PC-3 (cell line): ENCODE measurements around the gene NSG2. TPM values are rescaled to one million over a fixed set of nuclear protein-coding genes. Genes with fewer than 3 reads are reported as not detected.

ENCODE experiments used
- ATAC-seq: fragments of 200-7000 bp; cut with Tn5 transposase; 2 replicates; pipeline ENCODE4 v1.9.1; 2020; ENCODE audit warnings: mild to moderate bottlenecking, moderate library complexity
- BruUV-seq: library from RNA; stranded (reverse); fragments of 400-500 nt; replicated peaks from 2 replicates; lab custom pipeline; 2021; lab: Mats Ljungman, UMichigan
- CTCF ChIA-PET: fragments of 300-600 bp; sonication (Branson Sonifier 250); formaldehyde crosslinking; loops from one replicate; lab custom pipeline; 2022; ENCODE audit warnings: antibody characterized with exemption; lab: Charles Lee
- POLR2A ChIA-PET: fragments of 300-600 bp; sonication (Branson Sonifier 250); formaldehyde crosslinking; loops from one replicate; lab custom pipeline; 2022; ENCODE audit warnings: antibody characterized with exemption; ENCODE audit not compliant: unreplicated experiment; lab: Charles Lee
- DNase-seq: peaks from one replicate; pipeline ENCODE4 v3.0.0-alpha.2; 2015
- H2AFZ ChIP-seq: fragments of 300-600 bp; sonication (generic); 2 replicates; pipeline ENCODE4 v1.6.0; 2016; ENCODE audit warnings: antibody characterized with exemption, low read length
- H3F3A ChIP-seq: fragments of 300-600 bp; sonication (generic); one replicate; pipeline ENCODE4 v1.6.0; 2017; ENCODE audit warnings: antibody characterized with exemption, low read length, control low read depth, mild to moderate bottlenecking; ENCODE audit not compliant: unreplicated experiment
- H3K27ac ChIP-seq: fragments of 300-600 bp; sonication (generic); 2 replicates; pipeline ENCODE4 v1.5.1; 2016; ENCODE audit warnings: mild to moderate bottlenecking, low read length
- H3K27me3 ChIP-seq: fragments of 300-600 bp; sonication (generic); 2 replicates; pipeline ENCODE4 v1.6.1; 2016; ENCODE audit warnings: low read length, mixed read lengths
- H3K36me3 ChIP-seq: fragments of 300-600 bp; sonication (generic); 2 replicates; pipeline ENCODE4 v1.6.1; 2016; ENCODE audit warnings: low read depth, mixed run types, low read length, mixed read lengths
- H3K4me1 ChIP-seq: fragments of 300-600 bp; sonication (generic); 2 replicates; pipeline ENCODE4 v1.5.1; 2016; ENCODE audit warnings: low read length; ENCODE audit not compliant: insufficient read depth
- H3K4me2 ChIP-seq: fragments of 300-600 bp; sonication (generic); 2 replicates; pipeline ENCODE4 v1.6.0; 2016; ENCODE audit warnings: low read length
- H3K4me3 ChIP-seq: fragments of 300-600 bp; sonication (generic); 2 replicates; pipeline ENCODE4 v1.5.1; 2016; ENCODE audit warnings: mild to moderate bottlenecking, low read length, mixed read lengths
- H3K79me2 ChIP-seq: fragments of 300-600 bp; sonication (generic); 2 replicates; pipeline ENCODE4 v1.6.1; 2017; ENCODE audit warnings: low read length, mixed read lengths
- H3K9ac ChIP-seq: fragments of 300-600 bp; sonication (generic); 2 replicates; pipeline ENCODE4 v1.6.0; 2016; ENCODE audit warnings: mild to moderate bottlenecking, low read length
- H3K9me2 ChIP-seq: fragments of 300-600 bp; sonication (generic); replicated peaks from 2 replicates; pipeline ENCODE4 v1.6.1; 2016; ENCODE audit warnings: mixed run types, low read length, mixed read lengths
- H3K9me3 ChIP-seq: fragments of 300-600 bp; sonication (generic); 2 replicates; pipeline ENCODE4 v1.6.1; 2016; ENCODE audit warnings: low read length, mixed read lengths
- H4K20me1 ChIP-seq: fragments of 300-600 bp; sonication (generic); 2 replicates; pipeline ENCODE4 v1.6.1; 2016; ENCODE audit warnings: low read length, mixed read lengths
- EZH2 ChIP-seq: fragments of 300-600 bp; sonication (generic); IDR thresholded peaks from one replicate; pipeline ENCODE4 v1.6.1; 2017; ENCODE audit warnings: antibody characterized with exemption, mild to moderate bottlenecking, low read length; ENCODE audit not compliant: unreplicated experiment
- EZH2phosphoT487 ChIP-seq: fragments of 300-600 bp; sonication (generic); IDR thresholded peaks from 2 replicates; pipeline ENCODE4 v1.6.1; 2018; ENCODE audit warnings: mild to moderate bottlenecking, antibody characterized with exemption, low read length, borderline replicate concordance
- intact Hi-C: fragments of 100-400 bp; cut with micrococcal nuclease; formaldehyde crosslinking; loops from 2 replicates; pipeline ENCODE4 v1.9.0; 2023
- total RNA-seq: library from RNA; depleted of rRNA; stranded (reverse); fragments of >200 nt; gene quantifications from 2 replicates; pipeline ENCODE4 v1.2.3, GENCODE V29; 2014
- TF ChIP-seq, protein P1 (sequence below): fragments of 300-600 bp; sonication (generic); conservative IDR thresholded peaks from 2 replicates; pipeline ENCODE4 v1.5.1; 2017; ENCODE audit warnings: antibody characterized with exemption, low read depth, mild to moderate bottlenecking, low read length

NSG2 gene
- total RNA-seq, 1 experiment from 2014 or later = 0.07 TPM

DNA sequence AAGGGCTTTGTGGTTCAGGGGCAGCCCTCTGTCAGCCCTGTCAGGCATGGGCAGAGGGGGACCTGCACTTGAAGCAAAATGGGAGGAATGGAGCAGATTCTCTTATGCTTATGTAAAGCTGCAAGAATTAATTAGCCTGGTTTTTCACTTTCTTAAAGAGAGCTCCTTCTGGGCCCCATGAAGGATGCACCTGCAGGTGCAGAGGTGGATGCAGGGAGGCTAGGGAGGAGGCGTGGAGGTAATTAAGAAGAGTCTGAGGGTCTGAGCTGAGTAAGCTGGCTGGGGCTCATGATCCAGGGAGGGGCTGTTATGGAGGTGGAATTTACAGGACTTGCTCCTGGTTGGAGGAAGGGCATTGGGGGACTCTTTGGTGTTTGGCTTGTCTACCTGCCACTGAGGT, 22.0 kb downstream of the NSG2 start:
- Histone ChIP-seq H3K4me1 (no peaks in the 10 kb centered on the region), H3F3A (no peaks in the 10 kb centered on the region), H3K4me3 (no peak overlapping the region), H3K27ac (no peak overlapping the region), H4K20me1 (no peaks in the 10 kb centered on the region), H3K4me2 (no peak overlapping the region), H3K27me3 (peaks cover 80% of the 10 kb centered on the region), H3K9me2 (no peaks in the 10 kb centered on the region), H3K9me3 (no peaks in the 10 kb centered on the region), H2AFZ (no peak overlapping the region), H3K79me2 (no peaks in the 10 kb centered on the region), H3K9ac (no peak overlapping the region), H3K36me3 (no peaks in the 10 kb centered on the region)
- TF ChIP-seq EZH2 = no peak
- TF ChIP-seq, protein P1, sequence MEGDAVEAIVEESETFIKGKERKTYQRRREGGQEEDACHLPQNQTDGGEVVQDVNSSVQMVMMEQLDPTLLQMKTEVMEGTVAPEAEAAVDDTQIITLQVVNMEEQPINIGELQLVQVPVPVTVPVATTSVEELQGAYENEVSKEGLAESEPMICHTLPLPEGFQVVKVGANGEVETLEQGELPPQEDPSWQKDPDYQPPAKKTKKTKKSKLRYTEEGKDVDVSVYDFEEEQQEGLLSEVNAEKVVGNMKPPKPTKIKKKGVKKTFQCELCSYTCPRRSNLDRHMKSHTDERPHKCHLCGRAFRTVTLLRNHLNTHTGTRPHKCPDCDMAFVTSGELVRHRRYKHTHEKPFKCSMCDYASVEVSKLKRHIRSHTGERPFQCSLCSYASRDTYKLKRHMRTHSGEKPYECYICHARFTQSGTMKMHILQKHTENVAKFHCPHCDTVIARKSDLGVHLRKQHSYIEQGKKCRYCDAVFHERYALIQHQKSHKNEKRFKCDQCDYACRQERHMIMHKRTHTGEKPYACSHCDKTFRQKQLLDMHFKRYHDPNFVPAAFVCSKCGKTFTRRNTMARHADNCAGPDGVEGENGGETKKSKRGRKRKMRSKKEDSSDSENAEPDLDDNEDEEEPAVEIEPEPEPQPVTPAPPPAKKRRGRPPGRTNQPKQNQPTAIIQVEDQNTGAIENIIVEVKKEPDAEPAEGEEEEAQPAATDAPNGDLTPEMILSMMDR = no peak
- TF ChIP-seq EZH2phosphoT487 = no peak
- ATAC-seq (no peak), DNase-seq (no peak)
- intact Hi-C loops = loop anchor here (10.0 kb wide), 1 partner anchor 63 kb away; no protein-coding TSS in a partner anchor
- POLR2A ChIA-PET = no interaction called here
- BruUV-seq = no TSS peak
- CTCF ChIA-PET = no interaction called here

GRCh38 chr5:174071484-174071883, 26.0 kb downstream of the NSG2 start:
- Histone ChIP-seq H3K4me2 (no peak overlapping the region), H3K79me2 (no peaks in the 10 kb centered on the region), H3K36me3 (no peaks in the 10 kb centered on the region), H2AFZ (no peak overlapping the region), H4K20me1 (no peaks in the 10 kb centered on the region), H3K9ac (no peak overlapping the region), H3K9me3 (no peaks in the 10 kb centered on the region), H3K27me3 (peaks cover 85% of the 10 kb centered on the region), H3K4me1 (no peaks in the 10 kb centered on the region), H3K4me3 (no peak overlapping the region), H3K9me2 (no peaks in the 10 kb centered on the region), H3F3A (no peaks in the 10 kb centered on the region), H3K27ac (no peak overlapping the region)
- intact Hi-C loops = no loop called here
- ChIA-PET CTCF (no interaction called here), POLR2A (no interaction called here)
- BruUV-seq = no TSS peak
- DNase-seq = no peak
- ATAC-seq = no peak
- TF ChIP-seq EZH2phosphoT487 (no peak), EZH2 (no peak)
- TF ChIP-seq, protein P1 = no peak

DNA sequence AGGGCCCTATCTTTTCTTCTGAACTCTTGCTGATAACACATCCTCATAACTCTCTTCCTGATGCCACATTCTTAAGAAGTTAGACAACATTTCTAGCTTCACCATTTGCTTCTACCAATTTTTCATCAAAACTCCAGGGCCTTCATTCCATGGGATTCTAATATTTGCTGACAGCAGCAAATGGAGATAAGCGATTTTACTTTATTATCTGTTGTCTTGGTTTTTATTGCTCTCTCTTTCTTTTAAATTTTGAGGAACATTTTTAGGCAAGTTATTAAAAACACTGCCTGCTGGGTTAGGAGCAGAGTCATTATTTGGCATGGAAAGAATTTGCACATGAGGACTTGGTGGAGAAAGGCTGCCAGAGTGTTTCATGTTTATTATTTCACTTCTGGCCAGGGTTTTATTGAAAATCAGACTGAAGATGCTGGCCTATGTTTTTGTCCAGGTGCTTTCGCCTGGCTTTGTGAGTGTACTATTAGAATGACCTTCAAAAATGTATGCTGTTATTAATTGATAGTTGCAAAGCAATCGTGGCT, 27.7 kb downstream of the NSG2 start:
- Histone ChIP-seq H3F3A (no peaks in the 10 kb centered on the region), H3K27me3 (peaks cover 89% of the 10 kb centered on the region), H3K9me2 (no peaks in the 10 kb centered on the region), H3K4me1 (no peaks in the 10 kb centered on the region), H3K9me3 (no peaks in the 10 kb centered on the region), H3K4me2 (no peak overlapping the region), H3K79me2 (no peaks in the 10 kb centered on the region), H3K4me3 (no peak overlapping the region), H3K36me3 (no peaks in the 10 kb centered on the region), H3K27ac (no peak overlapping the region), H2AFZ (no peak overlapping the region), H3K9ac (no peak overlapping the region), H4K20me1 (no peaks in the 10 kb centered on the region)
- TF ChIP-seq EZH2phosphoT487 (no peak), EZH2 (no peak)
- TF ChIP-seq, protein P1 = no peak
- no TSS peak for BruUV-seq
- intact Hi-C loops = no loop called here
- ChIA-PET CTCF (no interaction called here), POLR2A (no interaction called here)
- ATAC-seq (no peak), DNase-seq (no peak)
